Osteoblast (primary cell): ENCODE data around the gene OTOA. TPM values are rescaled to one million over a fixed set of nuclear protein-coding genes. Genes with fewer than 3 reads are reported as not detected.
A peak's percentile ranks its signal among the peaks of the same experiment; 100 is the strongest.
"Not testable (repeated sequence)": the region's sequence is repeated elsewhere in the genome, so short reads cannot be mapped to it uniquely, and the experiment has no call there.

Experiments used
- DNase-seq: peaks from one replicate; pipeline ENCODE4 v3.0.0; 2011; ENCODE audit warnings: low spot score, mixed read lengths; ENCODE audit not compliant: insufficient read length; ENCODE audit errors: missing footprints
- H2AFZ ChIP-seq: 2 replicates; pipeline ENCODE4 v1.6.0; 2011; ENCODE audit warnings: mild to moderate bottlenecking, low read length
- H3K27ac ChIP-seq: 2 replicates; pipeline ENCODE4 v1.5.1; 2011; ENCODE audit warnings: mild to moderate bottlenecking, low read depth, low read length, moderate library complexity
- H3K27me3 ChIP-seq: 2 replicates; pipeline ENCODE4 v1.6.0; 2012; ENCODE audit warnings: mild to moderate bottlenecking, control low read depth, inconsistent platforms, low read length, moderate library complexity; ENCODE audit not compliant: insufficient read depth
- H3K36me3 ChIP-seq: 2 replicates; pipeline ENCODE4 v1.5.1; 2011; ENCODE audit warnings: mild to moderate bottlenecking, low read length, control low read depth, moderate library complexity; ENCODE audit not compliant: insufficient read depth
- H3K4me1 ChIP-seq: 2 replicates; pipeline ENCODE4 v1.5.1; 2011; ENCODE audit warnings: mild to moderate bottlenecking, low read length, control low read depth, moderate library complexity; ENCODE audit not compliant: insufficient read depth
- H3K4me2 ChIP-seq: 2 replicates; pipeline ENCODE4 v1.6.0; 2011; ENCODE audit warnings: mild to moderate bottlenecking, low read length; ENCODE audit not compliant: insufficient read depth
- H3K4me3 ChIP-seq: fragments of 200-600 bp; sonication (generic); 3 replicates; pipeline ENCODE4 v1.5.1; 2012; ENCODE audit warnings: mild to moderate bottlenecking, low read length, inconsistent platforms; ENCODE audit not compliant: insufficient read depth
- H3K79me2 ChIP-seq: 2 replicates; pipeline ENCODE4 v1.6.0; 2012; ENCODE audit warnings: mild to moderate bottlenecking, low read length, control low read depth, inconsistent platforms; ENCODE audit not compliant: insufficient read depth
- H3K9me3 ChIP-seq: 2 replicates; pipeline ENCODE4 v1.5.1; 2011; ENCODE audit warnings: low read depth, low read length, control low read depth
- H4K20me1 ChIP-seq: 2 replicates; pipeline ENCODE4 v1.6.0; 2012; ENCODE audit warnings: mild to moderate bottlenecking, low read length, control low read depth; ENCODE audit not compliant: insufficient read depth
- total RNA-seq: library from RNA; depleted of rRNA; stranded (reverse); fragments of >200 nt; gene quantifications from 2 replicates; pipeline ENCODE4 v1.2.3, GENCODE V29; 2012

The OTOA gene
- total RNA-seq, 1 donor: under 0.01 TPM

GRCh38 chr16:21768810-21769209 is 105.0 kb downstream of the OTOA start:
- not testable (repeated sequence) for H3K27ac ChIP-seq, DNase-seq, H3K36me3 ChIP-seq, H3K4me1 ChIP-seq, H2AFZ ChIP-seq, H3K79me2 ChIP-seq, H3K9me3 ChIP-seq, H3K4me2 ChIP-seq, H4K20me1 ChIP-seq, H3K4me3 ChIP-seq, H3K27me3 ChIP-seq

- not testable (repeated sequence) for H3K79me2 ChIP-seq, H3K27me3 ChIP-seq, H3K4me2 ChIP-seq, H3K4me3 ChIP-seq, H3K36me3 ChIP-seq, H3K27ac ChIP-seq, H3K9me3 ChIP-seq, H4K20me1 ChIP-seq, H3K4me1 ChIP-seq, H2AFZ ChIP-seq, DNase-seq
Measured at GRCh38 chr16:21769284-21769683, 105.5 kb downstream of the OTOA start.

DNA sequence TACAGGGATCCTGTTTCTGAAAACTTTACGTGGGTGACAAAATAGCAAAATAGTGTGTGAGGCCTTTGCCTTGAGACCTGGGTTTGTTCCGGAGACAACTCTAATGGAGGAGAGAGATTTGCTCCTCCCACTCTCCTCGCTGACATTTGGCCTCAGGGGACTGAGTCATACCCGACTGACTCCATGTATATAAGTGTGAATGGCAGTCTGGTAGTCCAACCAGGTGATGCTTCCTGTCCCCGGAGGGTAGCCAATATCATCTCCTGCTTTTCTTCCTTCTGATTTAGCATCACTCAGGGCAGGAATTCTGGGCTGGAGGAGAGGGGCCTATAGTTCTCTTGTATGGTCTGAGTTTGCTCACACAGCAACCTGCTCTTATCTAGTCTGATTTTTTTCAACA is 106.8 kb downstream of the OTOA start:
- not testable (repeated sequence) for H3K27ac ChIP-seq, H3K4me3 ChIP-seq, H4K20me1 ChIP-seq, H2AFZ ChIP-seq, H3K4me1 ChIP-seq, H3K4me2 ChIP-seq, H3K27me3 ChIP-seq, H3K9me3 ChIP-seq, H3K36me3 ChIP-seq, H3K79me2 ChIP-seq, DNase-seq

- peak overlapping the region; percentile 80 for H2AFZ ChIP-seq
- not testable (repeated sequence) for H3K36me3 ChIP-seq
Measured at GRCh38 chr16:21772547-21773206, 108.9 kb downstream of the OTOA start.

DNA sequence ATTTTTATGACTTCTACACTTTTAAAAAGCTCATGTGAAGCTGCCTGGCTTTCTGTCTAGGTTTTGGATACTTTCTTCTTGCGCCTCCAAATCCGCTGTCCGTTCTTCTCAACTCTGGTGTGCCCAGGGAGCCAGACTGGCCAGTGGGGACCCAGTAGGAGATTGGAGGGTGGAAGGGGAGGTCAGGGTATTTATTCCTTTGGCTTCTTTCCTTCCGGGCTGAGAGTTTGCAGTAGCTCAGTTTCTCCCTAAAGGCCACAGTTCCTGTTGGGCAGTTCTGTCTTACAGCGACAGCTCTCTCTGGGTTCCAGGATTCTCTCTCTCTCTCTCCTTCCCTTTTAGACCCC is 109.4 kb downstream of the OTOA start:
- not testable (repeated sequence) for H3K79me2 ChIP-seq, H3K4me1 ChIP-seq, H4K20me1 ChIP-seq, H3K27ac ChIP-seq, H3K9me3 ChIP-seq, DNase-seq, H3K36me3 ChIP-seq, H3K27me3 ChIP-seq, H3K4me3 ChIP-seq
- peak overlapping the region; percentile 80 for H2AFZ ChIP-seq
- peak overlapping the region; percentile 57 for H3K4me2 ChIP-seq

More at GRCh38 chr16:21772547-21773206, 108.9 kb downstream of the OTOA start:
- not testable (repeated sequence) for H3K27me3 ChIP-seq, DNase-seq, H3K27ac ChIP-seq, H3K79me2 ChIP-seq, H3K4me3 ChIP-seq, H3K9me3 ChIP-seq, H3K4me1 ChIP-seq, H4K20me1 ChIP-seq
- peak overlapping the region; percentile 57 for H3K4me2 ChIP-seq

DNA sequence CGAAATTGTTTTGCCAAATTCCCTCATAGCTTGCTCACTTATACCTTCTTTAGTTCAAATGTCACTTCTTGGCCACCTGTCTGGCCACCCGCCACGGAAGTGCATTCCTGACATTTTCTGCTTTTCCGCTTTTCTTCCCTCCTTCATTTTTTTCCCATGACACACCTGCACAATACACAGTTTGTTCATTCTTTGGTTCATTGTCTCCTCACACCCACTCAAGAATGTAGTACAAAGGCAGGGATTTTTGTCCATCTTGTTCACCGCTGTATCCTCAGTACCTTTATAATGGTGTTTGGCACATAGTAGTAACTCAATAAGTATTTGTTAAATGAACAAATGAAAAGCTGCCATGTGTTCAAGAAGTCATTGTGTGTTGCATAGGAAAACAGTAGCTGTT is 116.8 kb downstream of the OTOA start:
- H3K4me3 ChIP-seq, H3K4me1 ChIP-seq, H3K79me2 ChIP-seq, H3K4me2 ChIP-seq, H3K27me3 ChIP-seq, H2AFZ ChIP-seq, DNase-seq, H4K20me1 ChIP-seq, H3K9me3 ChIP-seq, H3K27ac ChIP-seq, H3K36me3 ChIP-seq: not testable (repeated sequence)

- H3K9me3 ChIP-seq, H4K20me1 ChIP-seq, H3K4me3 ChIP-seq, DNase-seq, H3K27ac ChIP-seq, H3K36me3 ChIP-seq, H3K27me3 ChIP-seq, H3K79me2 ChIP-seq, H3K4me2 ChIP-seq, H2AFZ ChIP-seq, H3K4me1 ChIP-seq: not testable (repeated sequence)
Measured at GRCh38 chr16:21790506-21790905, 126.7 kb downstream of the OTOA start.

DNA sequence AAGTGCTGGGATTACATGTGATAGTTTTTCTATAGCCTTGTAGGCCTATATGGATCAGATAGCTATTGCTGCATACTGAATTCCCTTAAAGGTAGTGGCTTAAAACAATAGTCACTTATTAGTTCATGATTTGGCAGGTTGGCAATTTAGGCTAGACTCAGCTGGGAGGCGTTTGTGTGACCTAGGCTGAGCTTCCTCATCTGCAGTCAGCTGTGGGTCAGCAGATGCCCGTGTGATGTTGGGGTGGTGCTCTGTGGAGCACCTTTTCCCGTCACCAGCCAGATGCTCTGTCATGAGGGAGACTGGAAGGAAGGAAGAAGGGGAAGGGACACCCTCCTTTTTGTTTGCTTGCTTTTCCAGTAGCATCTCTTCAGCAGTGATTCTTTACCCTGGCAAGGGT is 129.5 kb downstream of the OTOA start:
- not testable (repeated sequence) for H3K4me1 ChIP-seq

DNA sequence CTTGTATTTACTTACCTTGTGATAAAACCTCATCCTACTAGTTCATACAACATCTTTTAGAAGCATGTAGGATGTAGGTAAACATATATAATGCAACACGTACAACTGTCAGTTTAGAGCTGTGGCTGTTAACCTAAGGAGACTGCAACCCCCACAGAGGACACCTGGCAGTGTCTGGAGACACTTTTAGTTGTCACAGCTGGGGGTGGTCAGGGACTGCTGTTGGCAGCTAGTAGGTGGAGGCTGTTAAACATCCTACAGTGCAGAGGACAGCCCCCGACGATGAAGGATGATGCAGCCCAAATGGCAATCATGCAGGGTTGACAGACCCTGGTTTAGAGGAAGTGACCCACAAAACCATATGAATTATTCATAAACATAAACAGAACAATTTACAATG is 134.8 kb downstream of the OTOA start:
- H3K4me3 ChIP-seq, H3K27ac ChIP-seq: not testable (repeated sequence)

More for the DNA sequence above, 129.5 kb downstream of the OTOA start:
- H3K4me3 ChIP-seq, H3K9me3 ChIP-seq, H3K4me2 ChIP-seq, H3K36me3 ChIP-seq, DNase-seq, H4K20me1 ChIP-seq, H3K27ac ChIP-seq, H3K79me2 ChIP-seq, H3K27me3 ChIP-seq, H2AFZ ChIP-seq: not testable (repeated sequence)

More for the DNA sequence above, 134.8 kb downstream of the OTOA start:
- not testable (repeated sequence) for H4K20me1 ChIP-seq, H3K79me2 ChIP-seq, H3K36me3 ChIP-seq, H3K4me2 ChIP-seq, H3K9me3 ChIP-seq, H2AFZ ChIP-seq, DNase-seq, H3K4me1 ChIP-seq, H3K27me3 ChIP-seq
